Measurements from ENCODE around the gene HSPA14. TPM values are rescaled to one million over a fixed set of nuclear protein-coding genes. Genes with fewer than 3 reads are reported as not detected.
"Not testable (repeated sequence)": the region's sequence is repeated elsewhere in the genome, so short reads cannot be mapped to it uniquely, and the experiment has no call there.

Gene HSPA14
- total RNA-seq, 3 donors from 2014 or later: 10.5 to 20.1 (median 13.3) TPM

GRCh38 chr10:14806318-14806717 is 31.8 kb upstream of the HSPA14 start:
- no peaks in the 10 kb centered on the region for H3K9me3 ChIP-seq
- H3K36me3 ChIP-seq (ENCODE audit: low read depth): no peaks in the 10 kb centered on the region
- no peak for TF ChIP-seq CTCF (IDR thresholded peaks at IDR 0.05)
- ATAC-seq (peak; percentile 57), DNase-seq (no peak)
- H3K4me1 ChIP-seq (ENCODE audit: low read depth): no peaks in the 10 kb centered on the region
- H3K4me3 ChIP-seq: no peak overlapping the region
- intact Hi-C loops (cut with DNase I, micrococcal nuclease): no loop called here

DNA sequence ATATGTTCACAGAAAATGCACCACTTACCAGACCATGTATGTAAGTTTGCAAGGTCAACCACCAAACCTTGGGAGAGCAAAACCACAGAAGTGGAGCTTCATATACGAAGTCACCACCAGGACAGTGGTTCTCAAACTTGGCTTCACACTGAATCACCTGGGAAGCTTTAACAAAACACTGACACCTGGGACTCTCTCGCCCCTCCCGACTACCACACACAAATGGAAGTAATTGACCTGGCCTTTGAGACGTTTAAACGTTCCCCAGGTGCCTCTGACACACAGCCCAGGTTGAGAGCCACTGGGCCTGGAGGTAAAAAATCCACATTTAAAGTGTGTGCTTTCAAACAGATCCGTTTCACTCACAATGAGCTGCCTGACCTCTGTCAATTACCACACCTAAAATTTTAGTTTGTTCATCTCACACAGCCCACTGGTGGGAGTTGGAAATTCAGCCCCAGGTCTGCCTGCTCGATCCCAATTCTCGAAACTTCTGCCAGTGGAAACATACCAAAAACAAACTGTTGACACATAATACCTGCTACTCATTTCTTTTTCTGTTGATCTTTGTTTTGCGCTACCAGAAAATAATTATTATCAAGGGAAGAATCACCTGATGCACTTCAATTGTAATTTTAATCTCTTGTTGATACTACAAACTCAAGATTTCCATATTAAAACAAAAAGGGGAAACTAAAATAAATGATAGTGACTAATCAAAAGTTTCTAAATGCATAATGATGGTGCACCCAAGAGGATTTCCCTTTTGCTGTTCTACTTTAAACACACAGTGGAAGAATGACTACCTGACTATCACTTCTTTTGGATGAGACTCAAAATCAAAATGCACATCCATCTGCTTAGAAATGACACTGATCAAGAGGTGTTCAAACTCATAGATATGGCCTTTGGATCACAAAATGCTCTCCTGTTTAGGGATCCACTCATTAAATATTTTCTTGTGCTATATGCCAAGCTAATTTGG is 26.8 kb upstream of the HSPA14 start:
- TF ChIP-seq CTCF (IDR thresholded peaks at IDR 0.05): no peak
- no peaks in the 10 kb centered on the region for H3K9me3 ChIP-seq
- ATAC-seq (no peak), DNase-seq (no peak)
- no peaks in the 10 kb centered on the region for H3K36me3 ChIP-seq (ENCODE audit: low read depth)
- H3K4me3 ChIP-seq: no peak overlapping the region
- H3K4me1 ChIP-seq (ENCODE audit: low read depth): no peaks in the 10 kb centered on the region
- intact Hi-C loops (cut with DNase I, micrococcal nuclease): no loop called here

DNA sequence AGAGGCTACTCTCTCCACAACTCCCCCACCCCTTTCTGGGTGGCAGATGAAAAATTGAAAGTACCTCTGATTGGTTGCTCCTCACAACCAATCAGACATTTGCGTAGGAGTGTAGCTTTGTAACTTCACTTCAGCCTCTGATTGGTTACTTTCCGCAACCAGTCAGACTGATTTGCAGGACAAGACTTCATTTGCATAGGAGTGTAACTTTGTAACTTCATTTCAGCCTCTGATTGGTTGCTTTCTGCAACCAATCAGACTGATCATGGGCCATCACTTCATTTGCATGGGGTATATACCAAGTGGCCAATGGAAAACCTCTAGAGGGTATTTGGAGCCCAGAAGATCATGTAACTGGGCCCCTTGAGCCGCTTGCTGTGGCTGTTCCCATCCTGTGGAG is 25.8 kb upstream of the HSPA14 start:
- DNase-seq: no peak

GRCh38 chr10:14815681-14816080 is 22.4 kb upstream of the HSPA14 start:
- no peak for ATAC-seq
- H3K4me1 ChIP-seq (ENCODE audit: low read depth): no peaks in the 10 kb centered on the region
- H3K4me3 ChIP-seq: no peak overlapping the region
- no peak for DNase-seq
- intact Hi-C loops (cut with DNase I, micrococcal nuclease): no loop called here
- TF ChIP-seq CTCF (IDR thresholded peaks at IDR 0.05): no peak
- H3K36me3 ChIP-seq (ENCODE audit: low read depth): no peaks in the 10 kb centered on the region
- no peaks in the 10 kb centered on the region for H3K9me3 ChIP-seq

More for the DNA sequence above, 25.8 kb upstream of the HSPA14 start:
- H3K4me3 ChIP-seq: no peak overlapping the region
- intact Hi-C loops (cut with DNase I, micrococcal nuclease): no loop called here
- no peak for TF ChIP-seq CTCF (IDR thresholded peaks at IDR 0.05)
- no peaks in the 10 kb centered on the region for H3K9me3 ChIP-seq
- no peaks in the 10 kb centered on the region for H3K4me1 ChIP-seq (ENCODE audit: low read depth)
- no peak for ATAC-seq
- no peaks in the 10 kb centered on the region for H3K36me3 ChIP-seq (ENCODE audit: low read depth)

- DNase-seq; H3K4me1 ChIP-seq (ENCODE audit: low read depth); H3K9me3 ChIP-seq; H3K4me3 ChIP-seq; H3K36me3 ChIP-seq (ENCODE audit: low read depth); ATAC-seq; intact Hi-C loops (cut with DNase I, micrococcal nuclease): not testable (repeated sequence)
Observed at GRCh38 chr10:14816717-14817116, 21.4 kb upstream of the HSPA14 start.

DNA sequence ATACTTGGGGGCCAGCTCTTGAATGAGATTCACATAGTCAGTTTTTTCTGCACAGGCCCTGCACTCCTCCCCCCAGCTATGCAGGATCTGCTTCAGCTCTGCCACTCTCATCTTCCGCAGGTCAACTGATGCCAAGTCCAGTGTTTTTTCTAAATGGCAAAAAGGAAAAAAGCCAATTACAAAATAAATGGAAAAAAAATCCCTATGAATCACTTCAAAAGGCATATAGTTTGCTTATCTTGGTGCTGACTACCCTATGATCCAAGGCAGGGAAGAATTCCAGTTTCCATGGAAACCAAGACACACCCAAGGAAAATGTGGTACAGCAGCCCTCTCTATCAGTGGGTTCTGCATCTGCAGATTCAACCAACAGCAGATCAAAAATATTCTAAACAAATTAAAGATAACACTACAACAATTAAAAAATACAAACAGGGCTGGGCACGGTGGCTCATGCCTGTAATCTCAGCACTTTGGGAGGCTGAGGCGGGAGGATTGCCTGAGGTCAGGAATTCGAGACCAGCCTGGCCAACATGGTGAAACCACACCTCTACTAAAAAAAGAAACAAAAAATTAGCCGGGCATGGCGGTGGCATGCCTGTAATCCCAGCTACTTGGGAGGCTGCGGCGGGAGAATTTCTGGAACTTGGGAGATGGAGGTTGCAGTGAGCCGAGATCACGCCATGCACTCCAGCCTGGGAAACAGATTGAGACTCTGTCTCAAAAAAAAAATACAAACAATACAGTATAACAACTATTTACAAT is 17.9 kb upstream of the HSPA14 start:
- Histone ChIP-seq H3K4me1 (ENCODE audit: low read depth) (no peaks in the 10 kb centered on the region), H3K36me3 (ENCODE audit: low read depth) (no peaks in the 10 kb centered on the region), H3K9me3 (no peaks in the 10 kb centered on the region), H3K4me3 (no peak overlapping the region)
- ATAC-seq: no peak
- intact Hi-C loops (cut with DNase I, micrococcal nuclease): loop anchor here (5.0 to 10.0 kb wide), 2 partner anchors 283 to 285 kb away; no protein-coding TSS in a partner anchor
- TF ChIP-seq CTCF (IDR thresholded peaks at IDR 0.05): no peak
- DNase-seq: no peak

All from mucosa of descending colon (tissue), 3 donors.